ENCODE data around the gene RNF2. TPM values are rescaled to one million over a fixed set of nuclear protein-coding genes. Genes with fewer than 3 reads are reported as not detected.
"Not testable (repeated sequence)": the region's sequence is repeated elsewhere in the genome, so short reads cannot be mapped to it uniquely, and the experiment has no call there.

RNF2 gene
- total RNA-seq, 1 donor from 2014 or later: 21.1 TPM

GRCh38 chr1:185059950-185060571, 14.7 kb downstream of the RNF2 start:
- H3K4me1 Mint-ChIP-seq: peaks cover 11% of the 10 kb centered on the region
- intact Hi-C loops (cut with micrococcal nuclease): no loop called here
- no peak for DNase-seq
- H3K36me3 Mint-ChIP-seq (ENCODE audit: low read depth): peaks cover 8% of the 10 kb centered on the region
- H3K27me3 Mint-ChIP-seq: no peaks in the 10 kb centered on the region
- H3K27ac Mint-ChIP-seq: no peak overlapping the region
- H3K4me3 Mint-ChIP-seq: no peak overlapping the region
- peaks cover 7% of the 10 kb centered on the region for H3K9me3 Mint-ChIP-seq

- H3K36me3 Mint-ChIP-seq (ENCODE audit: low read depth): peaks cover 9% of the 10 kb centered on the region
- no peak overlapping the region for H3K27ac Mint-ChIP-seq
- H3K27me3 Mint-ChIP-seq: no peaks in the 10 kb centered on the region
- intact Hi-C loops (cut with micrococcal nuclease): no loop called here
- H3K4me3 Mint-ChIP-seq: no peak overlapping the region
- H3K4me1 Mint-ChIP-seq: peaks cover 18% of the 10 kb centered on the region
- DNase-seq: no peak
- peaks cover 7% of the 10 kb centered on the region for H3K9me3 Mint-ChIP-seq
Measured at GRCh38 chr1:185062710-185063370, 17.5 kb downstream of the RNF2 start.

DNA sequence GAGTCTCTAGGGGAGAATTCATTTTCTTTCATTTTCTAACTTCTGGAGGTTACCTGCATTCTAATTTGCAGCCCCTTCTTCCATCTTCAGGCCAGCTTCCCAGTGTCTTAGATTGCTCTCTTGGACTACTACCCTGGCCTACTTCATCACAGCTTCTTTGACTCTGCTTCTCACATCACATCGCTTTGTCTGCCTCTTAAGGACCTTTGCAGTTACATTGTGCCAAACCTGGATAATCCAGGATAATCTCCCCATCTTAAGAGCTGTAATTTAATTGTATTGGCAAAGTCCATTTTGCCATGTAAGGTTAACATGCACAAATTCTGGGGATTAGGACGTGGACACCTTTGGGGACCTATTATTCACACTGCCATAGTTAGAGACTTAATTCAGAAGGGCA, 18.4 kb downstream of the RNF2 start:
- Mint-ChIP-seq H3K27me3 (no peaks in the 10 kb centered on the region), H3K27ac (no peak overlapping the region), H3K9me3 (peaks cover 7% of the 10 kb centered on the region), H3K4me1 (peaks cover 15% of the 10 kb centered on the region), H3K4me3 (no peak overlapping the region), H3K36me3 (ENCODE audit: low read depth) (peaks cover 9% of the 10 kb centered on the region)
- intact Hi-C loops (cut with micrococcal nuclease): no loop called here
- DNase-seq: no peak

DNA sequence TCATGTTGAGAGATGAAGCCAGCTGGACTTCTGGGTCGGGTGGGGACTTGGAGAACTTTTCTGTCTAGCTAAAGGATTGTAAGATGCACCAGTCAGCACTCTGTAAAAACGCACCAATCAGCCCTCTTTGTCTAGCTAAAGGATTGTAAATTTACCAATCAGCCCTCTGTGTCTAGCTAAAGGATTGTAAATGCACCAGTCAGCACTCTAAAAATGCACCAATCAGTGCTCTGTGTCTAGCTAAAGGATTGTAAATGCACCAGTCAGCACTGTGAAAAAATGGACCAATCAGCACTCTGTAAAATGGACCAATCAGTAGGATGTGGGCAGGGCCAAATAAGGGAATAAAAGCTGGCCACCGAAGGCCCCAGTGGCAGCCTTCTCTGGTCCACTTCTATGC, 19.6 kb downstream of the RNF2 start:
- H3K27me3 Mint-ChIP-seq; intact Hi-C loops (cut with micrococcal nuclease); H3K27ac Mint-ChIP-seq; H3K4me3 Mint-ChIP-seq; H3K9me3 Mint-ChIP-seq; DNase-seq; H3K36me3 Mint-ChIP-seq (ENCODE audit: low read depth): not testable (repeated sequence)
- H3K4me1 Mint-ChIP-seq: peaks cover 15% of the 10 kb centered on the region

DNA sequence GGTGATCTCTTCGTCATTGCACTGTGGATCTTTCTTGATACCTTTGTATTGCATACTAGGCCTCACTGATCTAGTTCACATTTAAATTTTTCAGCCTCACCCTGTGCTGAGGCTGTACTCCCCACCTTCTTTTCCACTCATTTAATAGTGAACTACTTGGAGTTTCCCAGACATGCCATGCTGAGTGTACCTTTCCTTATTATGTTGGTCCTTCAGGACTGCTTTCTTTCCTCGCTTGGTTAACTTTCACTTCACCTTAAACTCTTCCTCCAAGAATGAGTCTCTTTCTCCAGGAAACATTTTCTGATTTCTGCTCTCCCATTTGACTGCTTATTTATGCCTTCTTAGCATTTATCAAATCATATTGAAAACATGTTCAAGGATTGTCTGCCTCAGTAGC, 20.8 kb downstream of the RNF2 start:
- no peak overlapping the region for H3K27ac Mint-ChIP-seq
- peaks cover 7% of the 10 kb centered on the region for H3K36me3 Mint-ChIP-seq (ENCODE audit: low read depth)
- H3K9me3 Mint-ChIP-seq: peaks cover 11% of the 10 kb centered on the region
- peaks cover 12% of the 10 kb centered on the region for H3K4me1 Mint-ChIP-seq
- DNase-seq: no peak
- no peaks in the 10 kb centered on the region for H3K27me3 Mint-ChIP-seq
- H3K4me3 Mint-ChIP-seq: no peak overlapping the region
- intact Hi-C loops (cut with micrococcal nuclease): no loop called here

DNA sequence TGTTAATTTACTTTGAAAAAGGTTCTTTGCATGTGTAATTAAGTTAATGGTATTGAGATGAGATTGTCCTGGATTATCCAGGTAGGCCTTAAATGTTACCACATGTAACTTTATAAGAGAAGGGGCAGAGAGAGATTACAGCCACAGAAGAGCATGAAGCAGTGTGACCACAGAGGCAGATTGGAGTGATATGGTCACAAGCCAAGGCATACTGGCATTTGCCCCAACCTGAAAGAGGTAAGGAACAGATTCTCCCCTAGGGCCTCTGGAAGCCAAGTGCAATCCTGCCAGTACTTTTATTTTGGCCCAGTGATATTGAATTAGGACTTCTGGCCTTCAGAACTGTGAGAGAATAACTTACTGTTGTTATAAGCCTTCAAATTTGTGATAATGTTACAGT, 23.0 kb downstream of the RNF2 start:
- Mint-ChIP-seq H3K4me3 (no peak overlapping the region), H3K27ac (no peak overlapping the region), H3K36me3 (ENCODE audit: low read depth) (peaks cover 8% of the 10 kb centered on the region), H3K9me3 (peaks cover 18% of the 10 kb centered on the region), H3K4me1 (peaks cover 7% of the 10 kb centered on the region), H3K27me3 (no peaks in the 10 kb centered on the region)
- no peak for DNase-seq
- intact Hi-C loops (cut with micrococcal nuclease): no loop called here

- Mint-ChIP-seq H3K9me3 (peaks cover 12% of the 10 kb centered on the region), H3K27ac (no peak overlapping the region), H3K4me3 (no peak overlapping the region), H3K36me3 (ENCODE audit: low read depth) (peaks cover 8% of the 10 kb centered on the region), H3K27me3 (no peaks in the 10 kb centered on the region), H3K4me1 (peaks cover 7% of the 10 kb centered on the region)
- no peak for DNase-seq
- intact Hi-C loops (cut with micrococcal nuclease): no loop called here
Measured at GRCh38 chr1:185069202-185069772, 23.9 kb downstream of the RNF2 start.

- Mint-ChIP-seq H3K27ac (no peak overlapping the region), H3K9me3 (peaks cover 12% of the 10 kb centered on the region), H3K4me1 (peaks cover 9% of the 10 kb centered on the region), H3K27me3 (no peaks in the 10 kb centered on the region), H3K4me3 (no peak overlapping the region), H3K36me3 (ENCODE audit: low read depth) (peaks cover 8% of the 10 kb centered on the region)
- DNase-seq: no peak
- intact Hi-C loops (cut with micrococcal nuclease): no loop called here
Measured at GRCh38 chr1:185070051-185070450, 24.7 kb downstream of the RNF2 start.

DNA sequence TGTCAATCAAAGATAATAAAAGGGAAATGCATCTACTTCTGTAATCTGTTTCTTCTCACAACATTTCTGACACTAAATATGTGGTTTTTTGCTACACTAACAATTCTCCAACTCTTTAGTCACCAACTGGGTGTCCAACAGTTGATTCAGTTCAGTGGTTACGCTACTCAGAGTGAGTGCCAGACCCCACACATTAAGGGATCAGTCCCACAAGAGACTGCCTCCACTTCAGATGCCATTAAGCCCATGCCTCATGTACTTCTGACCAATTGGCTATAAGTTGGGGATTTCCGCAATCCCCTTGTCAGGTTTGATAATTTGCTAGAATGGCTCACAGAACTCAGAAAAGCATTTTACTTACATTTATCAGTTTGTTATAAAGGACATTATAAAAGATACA, 28.4 kb downstream of the RNF2 start:
- DNase-seq: no peak
- Mint-ChIP-seq H3K4me3 (no peak overlapping the region), H3K27me3 (no peaks in the 10 kb centered on the region), H3K27ac (no peak overlapping the region), H3K4me1 (peaks cover 4% of the 10 kb centered on the region), H3K9me3 (peaks cover 12% of the 10 kb centered on the region), H3K36me3 (ENCODE audit: low read depth) (peaks cover 3% of the 10 kb centered on the region)
- intact Hi-C loops (cut with micrococcal nuclease): no loop called here

- peaks cover 3% of the 10 kb centered on the region for H3K36me3 Mint-ChIP-seq (ENCODE audit: low read depth)
- H3K27me3 Mint-ChIP-seq: no peaks in the 10 kb centered on the region
- no peak overlapping the region for H3K27ac Mint-ChIP-seq
- no peak overlapping the region for H3K4me3 Mint-ChIP-seq
- H3K9me3 Mint-ChIP-seq: peaks cover 12% of the 10 kb centered on the region
- peaks cover 4% of the 10 kb centered on the region for H3K4me1 Mint-ChIP-seq
- DNase-seq: no peak
- intact Hi-C loops (cut with micrococcal nuclease): no loop called here
Measured at GRCh38 chr1:185074307-185074706, 28.9 kb downstream of the RNF2 start.

GRCh38 chr1:185075476-185075875, 30.1 kb downstream of the RNF2 start:
- Mint-ChIP-seq H3K4me1 (peaks cover 4% of the 10 kb centered on the region), H3K4me3 (no peak overlapping the region), H3K27me3 (no peaks in the 10 kb centered on the region), H3K27ac (no peak overlapping the region), H3K9me3 (peaks cover 12% of the 10 kb centered on the region), H3K36me3 (ENCODE audit: low read depth) (peaks cover 5% of the 10 kb centered on the region)
- DNase-seq: no peak
- intact Hi-C loops (cut with micrococcal nuclease): no loop called here

GRCh38 chr1:185077374-185077773, 32.0 kb downstream of the RNF2 start:
- Mint-ChIP-seq H3K4me3 (no peak overlapping the region), H3K27me3 (no peaks in the 10 kb centered on the region), H3K36me3 (ENCODE audit: low read depth) (peaks cover 3% of the 10 kb centered on the region), H3K9me3 (peaks cover 4% of the 10 kb centered on the region), H3K27ac (no peak overlapping the region), H3K4me1 (peaks cover 4% of the 10 kb centered on the region)
- intact Hi-C loops (cut with micrococcal nuclease): no loop called here
- no peak for DNase-seq

DNA sequence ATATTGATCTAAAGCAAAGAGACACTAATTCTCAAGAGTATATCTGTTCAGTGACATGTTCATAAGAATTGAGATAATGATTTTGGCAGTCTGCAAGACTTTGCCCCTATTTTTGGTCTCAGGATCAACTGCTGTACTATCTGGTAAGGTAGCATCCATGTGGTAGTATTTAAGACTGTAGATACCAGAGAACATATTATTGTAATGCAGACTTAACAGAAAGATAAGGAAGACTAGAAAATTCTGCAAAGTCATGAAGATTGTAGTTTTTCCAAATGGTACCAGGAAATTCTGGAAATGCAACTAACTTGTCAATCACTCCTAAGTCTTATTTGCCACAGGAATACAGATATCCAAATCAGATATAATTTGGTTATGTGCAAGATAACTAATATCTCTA, 35.1 kb downstream of the RNF2 start:
- H3K9me3 Mint-ChIP-seq: peaks cover 4% of the 10 kb centered on the region
- H3K4me1 Mint-ChIP-seq: peaks cover under 1% of the 10 kb centered on the region
- no peak for DNase-seq
- no peaks in the 10 kb centered on the region for H3K27me3 Mint-ChIP-seq
- peaks cover 3% of the 10 kb centered on the region for H3K36me3 Mint-ChIP-seq (ENCODE audit: low read depth)
- no peak overlapping the region for H3K27ac Mint-ChIP-seq
- no peak overlapping the region for H3K4me3 Mint-ChIP-seq
- intact Hi-C loops (cut with micrococcal nuclease): no loop called here

DNA sequence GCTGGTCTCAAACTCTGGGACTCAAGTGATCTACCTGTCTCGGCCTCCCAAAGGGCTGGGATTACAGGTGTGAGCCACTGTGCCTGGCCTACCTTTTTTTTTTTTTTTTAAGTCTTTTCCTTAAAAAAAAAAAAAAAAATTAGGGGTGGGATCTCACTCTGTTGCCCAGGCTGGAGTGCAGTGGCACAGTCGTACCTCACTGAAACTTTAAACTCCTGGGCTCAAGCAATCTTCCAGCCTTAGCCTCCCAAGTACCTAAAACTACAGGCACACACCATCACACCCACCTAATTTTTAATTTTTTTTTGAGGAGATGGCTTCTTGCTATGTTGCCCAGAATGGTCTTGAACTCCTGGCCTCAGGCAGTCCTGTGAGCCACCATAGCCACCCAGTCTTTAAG, 38.5 kb downstream of the RNF2 start:
- Mint-ChIP-seq H3K36me3 (ENCODE audit: low read depth) (peaks cover 17% of the 10 kb centered on the region), H3K27me3 (no peaks in the 10 kb centered on the region), H3K4me1 (no peaks in the 10 kb centered on the region), H3K4me3 (no peak overlapping the region), H3K9me3 (peaks cover 4% of the 10 kb centered on the region), H3K27ac (no peak overlapping the region)
- intact Hi-C loops (cut with micrococcal nuclease): no loop called here
- DNase-seq: no peak

Data from activated CD4-positive, alpha-beta T cell treated with anti-CD3 and anti-CD28 coated beads, Interleukin-2, amount 10 ng/mL, durations not matched to agents 24 days and 14 days (primary cell).